ENCODE results near the gene ASCC1.
"Not testable (repeated sequence)": the region's sequence is repeated elsewhere in the genome, so short reads cannot be mapped to it uniquely, and the experiment has no call there.

The ASCC1 gene

DNA sequence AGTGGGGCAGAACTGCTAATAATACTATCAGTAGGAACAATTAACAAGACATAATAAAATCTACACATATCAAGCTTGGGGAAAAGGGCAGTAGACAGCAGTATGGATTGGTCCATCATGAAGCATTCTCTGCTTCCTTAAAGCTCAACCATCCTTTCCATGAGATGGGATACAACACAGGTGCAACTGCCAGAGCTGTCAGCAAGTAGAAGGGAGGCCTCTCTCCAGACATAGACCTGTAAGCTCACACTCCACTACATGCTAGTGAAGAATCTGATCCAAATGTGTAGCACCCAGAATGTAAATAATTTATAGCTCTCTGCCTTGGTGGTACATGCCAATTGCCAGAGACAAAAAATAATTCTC lies 41.8 kb downstream of the ASCC1 start:
- intact Hi-C loops (cut with DNase I): no loop called here
- no peak for DNase-seq

DNA sequence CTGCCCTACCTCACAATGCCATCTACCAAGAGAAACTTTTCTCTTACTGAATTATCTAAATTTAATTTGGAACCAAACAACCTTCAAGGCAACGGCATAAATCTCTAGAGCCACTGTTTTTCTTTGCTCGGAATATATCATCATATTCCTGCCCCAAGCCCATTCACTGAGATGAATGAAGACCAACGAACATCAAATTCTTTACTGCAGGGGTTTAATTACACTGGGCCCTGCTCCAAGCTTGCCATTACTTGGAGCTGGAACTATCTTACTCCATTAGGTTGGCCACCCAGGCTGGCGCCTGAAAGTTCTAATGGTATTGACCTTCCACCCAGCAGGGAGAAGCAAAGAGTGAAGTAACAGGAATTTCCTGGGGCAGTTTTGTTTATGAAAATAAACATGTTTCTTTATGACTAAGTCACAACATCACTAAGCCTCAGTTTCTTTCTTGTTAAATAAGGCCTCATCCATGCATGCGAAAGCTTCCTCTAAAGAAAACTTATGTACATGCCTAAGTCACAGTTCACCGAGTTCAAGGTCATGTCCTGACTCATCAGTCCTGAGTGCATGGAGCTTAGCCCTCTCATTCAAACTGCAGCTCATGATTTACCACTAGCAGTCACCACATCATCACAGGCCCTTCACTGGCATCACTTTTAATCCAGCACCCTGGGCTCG lies 42.3 kb downstream of the ASCC1 start:
- intact Hi-C loops (cut with DNase I): no loop called here
- no peak for DNase-seq

- intact Hi-C loops (cut with DNase I): no loop called here
- DNase-seq: no peak
Observed at GRCh38 chr10:72173262-72173618, 42.8 kb downstream of the ASCC1 start.

- intact Hi-C loops (cut with DNase I): no loop called here
- no peak for DNase-seq
Observed at GRCh38 chr10:72171175-72171630, 44.9 kb downstream of the ASCC1 start.

DNA sequence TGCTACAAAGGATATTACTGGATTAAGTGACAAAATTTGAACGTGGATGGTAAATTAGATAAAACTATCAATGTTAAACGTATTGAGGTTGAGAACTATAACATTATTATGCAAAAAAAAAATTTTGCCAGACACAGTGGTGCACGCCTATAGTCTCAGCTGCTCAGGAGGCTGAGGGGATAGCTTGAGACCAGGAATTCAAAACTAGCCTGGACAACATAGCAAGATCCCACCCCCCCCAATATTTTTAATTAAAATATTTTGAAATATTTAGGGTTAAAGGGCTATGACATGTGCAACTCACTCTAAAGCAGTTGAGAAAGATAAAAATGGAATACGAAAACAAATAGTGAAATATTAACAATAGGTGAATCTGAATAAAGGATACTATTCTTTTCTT lies 45.3 kb downstream of the ASCC1 start:
- intact Hi-C loops (cut with DNase I): no loop called here

GRCh38 chr10:72170263-72170662 lies 45.8 kb downstream of the ASCC1 start:
- intact Hi-C loops (cut with DNase I): no loop called here
- no peak for DNase-seq

More for the DNA sequence above, 45.3 kb downstream of the ASCC1 start:
- no peak for DNase-seq

- intact Hi-C loops (cut with DNase I): no loop called here
- DNase-seq: no peak
Observed at GRCh38 chr10:72167118-72167517, 49.0 kb downstream of the ASCC1 start.

GRCh38 chr10:72164617-72165016 lies 51.5 kb downstream of the ASCC1 start:
- no peak for DNase-seq
- intact Hi-C loops (cut with DNase I): no loop called here

GRCh38 chr10:72162978-72163377 lies 53.1 kb downstream of the ASCC1 start:
- DNase-seq: no peak
- intact Hi-C loops (cut with DNase I): no loop called here

DNA sequence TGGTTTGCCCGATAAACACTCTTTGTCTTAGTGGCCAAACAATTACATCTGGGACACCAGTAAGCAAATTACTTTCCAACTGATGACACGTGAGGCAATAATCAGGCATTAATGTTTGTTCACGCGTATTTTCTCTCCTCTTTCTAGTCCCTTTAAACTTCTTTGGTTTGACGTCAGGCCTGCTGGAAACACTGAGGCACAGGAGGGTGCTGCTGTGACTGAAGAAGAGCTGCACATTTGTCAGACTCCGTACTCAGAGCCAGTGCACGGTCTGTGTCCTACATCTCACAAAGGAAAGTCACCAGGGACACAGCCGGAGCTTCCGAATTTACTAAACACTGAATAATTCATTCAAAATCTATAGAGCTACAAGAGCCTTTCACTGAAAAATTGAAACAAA lies 57.9 kb downstream of the ASCC1 start:
- intact Hi-C loops (cut with DNase I): no loop called here
- DNase-seq: peak in 6 of 10 donors; percentile 28 to 78 (median 42)

GRCh38 chr10:72156223-72156622 lies 59.9 kb downstream of the ASCC1 start:
- DNase-seq: no peak
- intact Hi-C loops (cut with DNase I): no loop called here

DNA sequence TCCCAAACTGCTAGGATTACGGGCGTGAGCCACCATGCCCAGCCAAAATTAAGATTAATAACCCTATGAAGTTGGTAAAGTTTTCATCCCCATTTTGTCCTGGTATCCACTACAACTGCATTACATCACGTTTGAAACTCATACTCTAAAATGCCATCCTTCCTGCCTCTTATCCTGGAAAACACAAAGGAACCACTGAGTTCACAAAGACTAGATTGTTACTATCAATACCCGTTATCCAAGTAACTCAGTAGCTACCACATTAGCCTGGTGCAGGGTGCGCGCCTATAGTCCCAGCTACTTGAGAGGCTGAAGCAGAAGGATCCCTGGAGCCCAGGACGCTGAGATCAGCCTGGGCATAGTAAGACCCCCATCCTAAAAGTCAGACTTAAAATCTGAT lies 63.8 kb downstream of the ASCC1 start:
- intact Hi-C loops (cut with DNase I): no loop called here
- DNase-seq: peak in 1 of 10 donors; percentile 76

- intact Hi-C loops (cut with DNase I); DNase-seq: not testable (repeated sequence)
Observed at GRCh38 chr10:72150746-72151478, 65.2 kb downstream of the ASCC1 start.

DNA sequence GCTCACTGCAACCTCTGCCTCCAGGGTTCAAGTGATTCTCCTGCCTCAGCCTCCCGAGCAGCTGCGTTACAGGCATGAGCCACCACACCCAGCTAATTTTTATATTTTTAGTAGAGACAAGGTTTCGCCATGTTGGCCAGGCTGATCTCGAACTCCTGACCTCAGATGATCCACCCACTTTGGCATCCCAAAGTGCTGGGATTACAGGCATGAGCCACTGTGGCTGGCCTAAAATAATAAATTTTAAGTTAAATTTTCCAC lies 68.8 kb downstream of the ASCC1 start:
- DNase-seq; intact Hi-C loops (cut with DNase I): not testable (repeated sequence)

GRCh38 chr10:72146559-72147323 lies 69.3 kb downstream of the ASCC1 start:
- intact Hi-C loops (cut with DNase I): no loop called here
- DNase-seq: no peak

GRCh38 chr10:72146071-72146470 lies 70.0 kb downstream of the ASCC1 start:
- intact Hi-C loops (cut with DNase I): no loop called here
- DNase-seq: no peak

DNA sequence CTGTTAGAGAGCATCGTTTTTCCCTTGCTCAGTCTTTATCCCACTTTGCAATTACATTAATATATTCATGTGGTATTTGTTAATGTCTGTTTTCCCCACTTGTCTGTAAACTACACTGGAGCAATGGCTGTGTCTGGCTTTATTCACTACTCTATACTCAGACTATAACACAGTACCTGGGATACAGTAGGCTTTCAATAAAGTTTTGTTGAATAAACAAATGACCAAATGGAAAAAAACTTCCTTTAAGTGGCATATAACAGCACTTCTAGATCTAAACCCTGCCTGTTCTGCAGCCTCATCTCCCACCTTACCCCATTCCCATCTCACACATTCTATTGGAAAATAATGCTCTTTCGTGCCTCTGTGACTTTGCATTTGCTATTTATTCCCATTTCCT lies 70.4 kb downstream of the ASCC1 start:
- DNase-seq: no peak
- intact Hi-C loops (cut with DNase I): no loop called here

DNA sequence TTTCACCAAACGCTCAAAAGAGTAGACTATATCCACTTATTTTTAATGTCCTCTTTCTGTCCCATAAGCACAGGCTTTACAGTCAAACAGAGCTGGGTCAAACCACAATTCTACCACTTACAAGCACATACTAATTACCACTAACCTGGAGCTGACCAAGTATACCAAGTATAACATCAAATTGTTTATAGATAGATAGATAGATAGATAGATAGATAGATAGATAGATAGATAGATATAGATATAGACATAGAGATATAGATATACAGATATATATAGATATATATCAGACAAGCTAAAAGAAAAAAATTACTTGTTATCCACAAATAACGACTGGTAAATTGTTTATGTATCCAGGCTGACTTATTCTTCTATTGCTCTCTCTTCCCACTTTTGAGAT lies 75.2 kb downstream of the ASCC1 start:
- no peak for DNase-seq
- intact Hi-C loops (cut with DNase I): no loop called here

- intact Hi-C loops (cut with DNase I): no loop called here
- DNase-seq: no peak
Observed at GRCh38 chr10:72140174-72140573, 75.9 kb downstream of the ASCC1 start.

GRCh38 chr10:72137583-72137982 lies 78.5 kb downstream of the ASCC1 start:
- intact Hi-C loops (cut with DNase I): no loop called here

DNA sequence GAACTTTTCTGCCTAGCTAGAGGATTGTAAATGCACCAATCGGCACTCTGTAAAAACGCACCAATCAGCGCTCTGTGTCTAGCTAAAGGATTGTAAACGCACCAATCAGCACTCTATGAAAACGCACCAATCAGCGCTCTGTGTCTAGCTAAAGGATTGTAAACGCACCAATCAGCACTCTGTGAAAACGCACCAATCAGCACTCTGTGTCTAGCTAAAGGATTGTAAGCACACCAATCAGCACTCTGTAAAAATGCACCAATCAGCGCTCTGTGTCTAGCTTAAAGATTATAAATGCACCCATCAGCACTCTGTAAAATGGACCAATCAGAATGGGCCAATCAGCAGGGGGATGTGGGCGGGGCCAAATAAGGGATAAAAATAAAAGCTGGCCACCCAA lies 79.9 kb downstream of the ASCC1 start:
- intact Hi-C loops (cut with DNase I); DNase-seq: not testable (repeated sequence)

More at GRCh38 chr10:72137583-72137982, 78.5 kb downstream of the ASCC1 start:
- DNase-seq: no peak
